A549 (cell line): ENCODE results near the gene ACSL4.

Source experiments
- CTCF ChIP-seq: fragments of >200 bp; sonication (Bioruptor Twin); formaldehyde crosslinking; IDR thresholded peaks from 3 replicates; pipeline ENCODE4 v1.5.1; 2016
- ELK1 ChIP-seq: fragments of 150-350 bp; IDR thresholded peaks from 2 replicates; pipeline ENCODE4 v1.6.1; 2014; ENCODE audit warnings: low read depth, mild to moderate bottlenecking, low read length
- EP300 ChIP-seq, 2 experiments: fragments of >200 bp; sonication (Bioruptor Twin); formaldehyde crosslinking; IDR thresholded peaks; 2 replicates in 1 of 2; 3 replicates in 1 of 2; pipeline ENCODE4 v1.6.1; 2016 to 2017
- HOXB13 ChIP-seq: fragments of 250-450 bp; sonication (Bioruptor Pico); IDR thresholded peaks from 2 replicates; pipeline ENCODE4 v1.5.0; 2020; ENCODE audit warnings: low read depth, mild to moderate bottlenecking, moderate library complexity
- POLR2A ChIP-seq: IDR thresholded peaks from 2 replicates; pipeline ENCODE4 v1.6.1; 2012; ENCODE audit warnings: mild to moderate bottlenecking, low read length
- REST ChIP-seq: fragments of 200-600 bp; sonication (generic); IDR thresholded peaks from 2 replicates; pipeline ENCODE4 v1.6.1; 2016; ENCODE audit warnings: antibody characterized with exemption, mild to moderate bottlenecking, moderate library complexity
- SMC3 ChIP-seq: fragments of >200 bp; sonication (Bioruptor Twin); formaldehyde crosslinking; IDR thresholded peaks from 3 replicates; pipeline ENCODE4 v1.6.1; 2018; ENCODE audit warnings: inconsistent platforms
- USF2 ChIP-seq: fragments of 450-650 bp; IDR thresholded peaks from 2 replicates; pipeline ENCODE4 v1.6.1; 2014; ENCODE audit warnings: antibody characterized with exemption

GRCh38 chrX:109656774-109657173 lies 76.3 kb downstream of the ACSL4 start:
- TF ChIP-seq REST (no peak), ELK1 (no peak), USF2 (no peak), CTCF (no peak), SMC3 (no peak), EP300 (IDR thresholded peaks at IDR 0.05) (no peak), POLR2A (no peak), HOXB13 (CRISPR knock-in tag) (no peak)
